Measurements from ENCODE around the gene PTPRK. TPM values are rescaled to one million over a fixed set of nuclear protein-coding genes. Genes with fewer than 3 reads are reported as not detected.

The PTPRK gene
- total RNA-seq, 2 experiments from 2014 or later: not detected

GRCh38 chr6:128336436-128337095 is 183.8 kb downstream of the PTPRK start:
- H3K79me2 ChIP-seq (ENCODE audit: insufficient read depth, low read depth, low read length): no peaks in the 10 kb centered on the region
- H3K36me3 ChIP-seq (ENCODE audit: insufficient read depth, low read length): no peaks in the 10 kb centered on the region
- H4K20me1 ChIP-seq (ENCODE audit: insufficient read depth, low read length): no peaks in the 10 kb centered on the region
- H3K4me3 ChIP-seq (ENCODE audit: low read depth, low read length, poor library complexity, severe bottlenecking): no peak overlapping the region
- H3K9me3 ChIP-seq (ENCODE audit: low read length): no peaks in the 10 kb centered on the region
- ChIA-PET CTCF (ENCODE audit: unreplicated experiment) (no interaction called here), POLR2A (interaction anchor here (1.0 to 1.2 kb wide), 2 partner anchors 12 to 24 kb away, joined by 3 to 5 read pairs; no protein-coding TSS in a partner anchor)
- intact Hi-C loops (cut with micrococcal nuclease; ENCODE audit: unreplicated experiment): no loop called here
- H2AFZ ChIP-seq (ENCODE audit: low read length): no peak overlapping the region
- TF ChIP-seq EZH2phosphoT487 (IDR thresholded peaks at IDR 0.05; ENCODE audit: borderline replicate concordance, low read depth, low read length) (no peak), CTCF (conservative IDR thresholded peaks at IDR 0.05; ENCODE audit: low read length) (no peak)
- H3K27ac ChIP-seq (ENCODE audit: low read depth, low read length, poor library complexity, severe bottlenecking): no peak overlapping the region
- no peak for DNase-seq (ENCODE audit: low spot score)
- BruUV-seq (replicated peaks): no TSS peak
- H3K4me1 ChIP-seq (ENCODE audit: insufficient read depth, low read length, poor library complexity, severe bottlenecking): no peaks in the 10 kb centered on the region
- no peaks in the 10 kb centered on the region for H3K9me2 ChIP-seq (ENCODE audit: insufficient read depth, low read length)
- H3K4me2 ChIP-seq (ENCODE audit: low read length): no peak overlapping the region

- H3K9me3 ChIP-seq (ENCODE audit: low read length): no peaks in the 10 kb centered on the region
- CTCF ChIA-PET (ENCODE audit: unreplicated experiment): no interaction called here
- H3K9me2 ChIP-seq (ENCODE audit: insufficient read depth, low read length): no peaks in the 10 kb centered on the region
- H2AFZ ChIP-seq (ENCODE audit: low read length): no peak overlapping the region
- no peak overlapping the region for H3K4me2 ChIP-seq (ENCODE audit: low read length)
- H3K79me2 ChIP-seq (ENCODE audit: insufficient read depth, low read depth, low read length): no peaks in the 10 kb centered on the region
- TF ChIP-seq CTCF (conservative IDR thresholded peaks at IDR 0.05; ENCODE audit: low read length) (no peak), EZH2phosphoT487 (IDR thresholded peaks at IDR 0.05; ENCODE audit: borderline replicate concordance, low read depth, low read length) (no peak)
- H3K4me1 ChIP-seq (ENCODE audit: insufficient read depth, low read length, poor library complexity, severe bottlenecking): no peaks in the 10 kb centered on the region
- H3K4me3 ChIP-seq (ENCODE audit: low read depth, low read length, poor library complexity, severe bottlenecking): no peak overlapping the region
- BruUV-seq (replicated peaks): no TSS peak
- no peak overlapping the region for H3K27ac ChIP-seq (ENCODE audit: low read depth, low read length, poor library complexity, severe bottlenecking)
- POLR2A ChIA-PET: no interaction called here
- DNase-seq (ENCODE audit: low spot score): no peak
- no peaks in the 10 kb centered on the region for H3K36me3 ChIP-seq (ENCODE audit: insufficient read depth, low read length)
- no peaks in the 10 kb centered on the region for H4K20me1 ChIP-seq (ENCODE audit: insufficient read depth, low read length)
- intact Hi-C loops (cut with micrococcal nuclease; ENCODE audit: unreplicated experiment): no loop called here
Measured at GRCh38 chr6:128335963-128336362, 184.4 kb downstream of the PTPRK start.

- TF ChIP-seq EZH2phosphoT487 (IDR thresholded peaks at IDR 0.05; ENCODE audit: borderline replicate concordance, low read depth, low read length) (no peak), CTCF (conservative IDR thresholded peaks at IDR 0.05; ENCODE audit: low read length) (no peak)
- BruUV-seq (replicated peaks): no TSS peak
Measured at GRCh38 chr6:128333581-128334223, 186.7 kb downstream of the PTPRK start.

More at GRCh38 chr6:128333581-128334223, 186.7 kb downstream of the PTPRK start:
- Histone ChIP-seq H3K27ac (ENCODE audit: low read depth, low read length, poor library complexity, severe bottlenecking) (no peak overlapping the region), H3K4me3 (ENCODE audit: low read depth, low read length, poor library complexity, severe bottlenecking) (no peak overlapping the region), H3K9me3 (ENCODE audit: low read length) (no peaks in the 10 kb centered on the region), H3K36me3 (ENCODE audit: insufficient read depth, low read length) (no peaks in the 10 kb centered on the region), H3K79me2 (ENCODE audit: insufficient read depth, low read depth, low read length) (no peaks in the 10 kb centered on the region), H3K4me1 (ENCODE audit: insufficient read depth, low read length, poor library complexity, severe bottlenecking) (no peaks in the 10 kb centered on the region), H4K20me1 (ENCODE audit: insufficient read depth, low read length) (no peaks in the 10 kb centered on the region), H3K4me2 (ENCODE audit: low read length) (no peak overlapping the region), H2AFZ (ENCODE audit: low read length) (no peak overlapping the region), H3K9me2 (ENCODE audit: insufficient read depth, low read length) (no peaks in the 10 kb centered on the region)
- POLR2A ChIA-PET: no interaction called here
- CTCF ChIA-PET (ENCODE audit: unreplicated experiment): no interaction called here
- intact Hi-C loops (cut with micrococcal nuclease; ENCODE audit: unreplicated experiment): no loop called here
- DNase-seq (ENCODE audit: low spot score): no peak
